Smooth muscle cell (in vitro differentiated cells): Measurements from ENCODE around the gene KIFC3. TPM values are rescaled to one million over a fixed set of nuclear protein-coding genes. Genes with fewer than 3 reads are reported as not detected.

Source experiments
- DNase-seq: peaks from one replicate; lab custom pipeline; 2025; ENCODE audit not compliant: unreplicated experiment; lab: John Stamatoyannopoulos, UW
- H2AFZ ChIP-seq: fragments of 200-600 bp; sonication (generic); 2 replicates; pipeline ENCODE4 v1.6.0; 2016; ENCODE audit warnings: antibody characterized with exemption, low read depth, mild to moderate bottlenecking
- H3F3A ChIP-seq: fragments of 200-600 bp; sonication (generic); 2 replicates; pipeline ENCODE4 v1.6.0; 2017; ENCODE audit warnings: antibody characterized with exemption, low read depth
- H3K27ac ChIP-seq: fragments of 200-600 bp; sonication (generic); 2 replicates; pipeline ENCODE4 v1.5.1; 2016; ENCODE audit warnings: low read depth, mild to moderate bottlenecking
- H3K27me3 ChIP-seq: fragments of 200-600 bp; sonication (generic); 2 replicates; pipeline ENCODE4 v1.6.1; 2016; ENCODE audit warnings: low read depth, mild to moderate bottlenecking
- H3K36me3 ChIP-seq: fragments of 200-600 bp; sonication (generic); 2 replicates; pipeline ENCODE4 v1.5.1; 2016; ENCODE audit warnings: low read depth
- H3K4me1 ChIP-seq: fragments of 200-600 bp; sonication (generic); 2 replicates; pipeline ENCODE4 v1.5.1; 2016; ENCODE audit warnings: low read depth
- H3K4me2 ChIP-seq: fragments of 200-600 bp; sonication (generic); 2 replicates; pipeline ENCODE4 v1.6.0; 2016; ENCODE audit warnings: mild to moderate bottlenecking
- H3K4me3 ChIP-seq: fragments of 200-600 bp; sonication (generic); 2 replicates; pipeline ENCODE4 v1.5.1; 2016; ENCODE audit warnings: mild to moderate bottlenecking
- H3K79me2 ChIP-seq: fragments of 200-600 bp; sonication (generic); 2 replicates; pipeline ENCODE4 v1.6.0; 2016; ENCODE audit warnings: low read depth, mild to moderate bottlenecking
- H3K9ac ChIP-seq: fragments of 200-600 bp; sonication (generic); 2 replicates; pipeline ENCODE4 v1.6.0; 2016; ENCODE audit warnings: low read depth
- H3K9me3 ChIP-seq: fragments of 200-600 bp; sonication (generic); replicated peaks from 2 replicates; pipeline ENCODE4 v1.5.1; 2016; ENCODE audit warnings: low read depth
- H4K20me1 ChIP-seq: fragments of 200-600 bp; sonication (generic); 2 replicates; pipeline ENCODE4 v1.6.0; 2016; ENCODE audit warnings: low read depth
- WGBS: methylation state at CpG from one replicate; pipeline ENCODE4 v1.1.7; 2016; ENCODE audit warnings: low lambda C conversion rate; 5-methylcytosine and 5-hydroxymethylcytosine counted together
- polyA plus RNA-seq: library from polyadenylated mRNA; unstranded; fragments of >200 nt; fragmentation: Nextera tagmentation; extraction: Ambion mirVana; gene quantifications from 2 replicates; pipeline ENCODE4 v1.2.1, GENCODE V29; 2016
- total RNA-seq: library from RNA; depleted of rRNA; stranded (reverse); fragments of >200 nt; gene quantifications from 2 replicates; pipeline ENCODE4 v1.2.3, GENCODE V29; 2014
- TF ChIP-seq, protein P1 (sequence below): fragments of 200-600 bp; sonication (generic); IDR thresholded peaks from 2 replicates; pipeline ENCODE4 v1.5.1; 2017; ENCODE audit warnings: borderline replicate concordance, mild to moderate bottlenecking, antibody characterized with exemption; ENCODE audit not compliant: insufficient read depth, poor library complexity, severe bottlenecking

Gene KIFC3
- total and polyA plus RNA-seq, 2 experiments from 2014 or later = 30.6 to 50.2 TPM

DNA sequence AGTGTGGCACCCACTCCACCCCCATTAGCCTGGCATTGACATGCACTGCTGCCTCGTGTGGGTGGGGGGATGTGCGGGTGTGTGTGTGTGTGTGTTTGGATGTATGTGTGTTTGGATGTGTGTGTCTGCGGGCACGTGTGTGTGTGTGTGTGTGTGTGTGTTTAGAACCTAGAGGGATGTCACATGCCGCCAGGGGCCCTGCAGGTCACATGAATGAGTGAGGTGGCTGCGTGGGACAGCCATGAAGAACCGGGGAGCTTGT is 57.7 kb downstream of the KIFC3 start:
- Histone ChIP-seq H3K9ac (no peak overlapping the region), H3K27me3 (no peaks in the 10 kb centered on the region), H3K4me3 (no peak overlapping the region), H3K27ac (no peak overlapping the region), H4K20me1 (no peaks in the 10 kb centered on the region), H3K4me1 (no peaks in the 10 kb centered on the region), H3K4me2 (no peak overlapping the region), H3K9me3 (no peaks in the 10 kb centered on the region), H3K79me2 (no peaks in the 10 kb centered on the region), H3F3A (no peaks in the 10 kb centered on the region), H3K36me3 (peaks cover 3% of the 10 kb centered on the region), H2AFZ (no peak overlapping the region)
- TF ChIP-seq, protein P1, sequence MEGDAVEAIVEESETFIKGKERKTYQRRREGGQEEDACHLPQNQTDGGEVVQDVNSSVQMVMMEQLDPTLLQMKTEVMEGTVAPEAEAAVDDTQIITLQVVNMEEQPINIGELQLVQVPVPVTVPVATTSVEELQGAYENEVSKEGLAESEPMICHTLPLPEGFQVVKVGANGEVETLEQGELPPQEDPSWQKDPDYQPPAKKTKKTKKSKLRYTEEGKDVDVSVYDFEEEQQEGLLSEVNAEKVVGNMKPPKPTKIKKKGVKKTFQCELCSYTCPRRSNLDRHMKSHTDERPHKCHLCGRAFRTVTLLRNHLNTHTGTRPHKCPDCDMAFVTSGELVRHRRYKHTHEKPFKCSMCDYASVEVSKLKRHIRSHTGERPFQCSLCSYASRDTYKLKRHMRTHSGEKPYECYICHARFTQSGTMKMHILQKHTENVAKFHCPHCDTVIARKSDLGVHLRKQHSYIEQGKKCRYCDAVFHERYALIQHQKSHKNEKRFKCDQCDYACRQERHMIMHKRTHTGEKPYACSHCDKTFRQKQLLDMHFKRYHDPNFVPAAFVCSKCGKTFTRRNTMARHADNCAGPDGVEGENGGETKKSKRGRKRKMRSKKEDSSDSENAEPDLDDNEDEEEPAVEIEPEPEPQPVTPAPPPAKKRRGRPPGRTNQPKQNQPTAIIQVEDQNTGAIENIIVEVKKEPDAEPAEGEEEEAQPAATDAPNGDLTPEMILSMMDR = no peak
- WGBS = 95% methylated on average over 6 of the region's 7 CpGs
- DNase-seq = no peak

DNA sequence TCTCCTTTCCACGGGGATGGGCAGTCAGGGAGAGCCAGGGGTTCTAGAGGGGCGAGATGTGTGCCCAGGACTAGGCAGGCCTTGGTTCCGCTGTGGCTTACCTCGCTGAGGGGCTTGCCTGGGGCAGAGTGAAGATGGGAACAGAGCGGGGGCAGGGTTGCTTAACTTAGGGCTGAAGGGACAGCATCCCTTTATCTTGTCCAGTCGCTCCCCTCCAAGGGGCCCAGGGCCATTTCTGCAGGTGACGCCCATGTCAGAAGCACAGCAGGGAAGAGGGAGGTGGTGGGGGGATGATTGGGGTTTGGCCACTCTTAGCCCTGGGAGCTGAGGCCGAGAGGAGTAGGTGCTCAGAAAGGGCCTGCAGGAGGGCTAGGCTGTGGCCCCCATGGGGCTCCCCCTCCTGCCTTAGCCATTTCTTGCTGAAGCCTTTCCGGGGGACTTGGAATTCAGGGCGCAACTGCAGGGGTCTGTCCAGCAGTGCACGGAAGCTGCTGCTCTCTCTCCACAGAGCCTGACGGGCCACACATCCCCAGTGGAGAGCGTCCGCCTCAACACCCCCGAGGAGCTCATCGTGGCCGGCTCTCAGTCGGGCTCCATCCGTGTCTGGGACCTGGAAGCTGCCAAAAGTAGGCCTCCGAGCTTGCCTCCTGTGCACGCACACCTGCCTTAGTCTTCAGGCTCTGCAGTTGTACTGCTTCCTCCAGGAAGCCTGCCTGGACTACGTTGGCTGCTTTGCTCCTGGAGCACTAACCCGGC is 58.2 kb downstream of the KIFC3 start:
- 91% methylated on average over 23 of the region's 23 CpGs for WGBS

DNA sequence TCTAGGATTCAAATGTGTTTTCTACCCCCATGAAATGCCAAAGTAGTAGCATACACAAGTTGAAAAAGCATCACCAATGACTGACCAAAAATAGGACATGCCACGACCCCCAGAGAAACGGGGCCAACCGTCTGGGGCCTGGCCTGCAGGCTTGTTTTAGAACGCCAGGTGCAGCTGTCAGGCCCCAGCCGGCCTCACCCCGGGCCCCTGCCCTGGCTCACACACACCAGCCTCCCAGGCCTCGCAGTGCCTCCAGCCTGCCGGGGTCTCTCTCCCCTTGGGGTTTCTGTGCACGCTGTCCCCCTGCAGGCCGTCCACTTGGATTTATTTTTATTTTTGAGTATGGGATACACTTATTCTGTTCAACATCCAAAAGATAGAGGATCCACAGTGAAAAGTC is 58.8 kb downstream of the KIFC3 start:
- H4K20me1 ChIP-seq = no peaks in the 10 kb centered on the region
- H3K9ac ChIP-seq = no peak overlapping the region
- H3K9me3 ChIP-seq = no peaks in the 10 kb centered on the region
- H3K27ac ChIP-seq = no peak overlapping the region
- H2AFZ ChIP-seq = no peak overlapping the region
- no peak overlapping the region for H3K4me3 ChIP-seq
- DNase-seq = no peak
- 91% methylated on average over 10 of the region's 10 CpGs for WGBS
- no peaks in the 10 kb centered on the region for H3K4me1 ChIP-seq
- no peaks in the 10 kb centered on the region for H3F3A ChIP-seq
- no peaks in the 10 kb centered on the region for H3K27me3 ChIP-seq
- H3K79me2 ChIP-seq = no peaks in the 10 kb centered on the region
- peaks cover 3% of the 10 kb centered on the region for H3K36me3 ChIP-seq
- TF ChIP-seq, protein P1 = no peak
- no peak overlapping the region for H3K4me2 ChIP-seq

More for the DNA sequence above, 58.2 kb downstream of the KIFC3 start:
- Histone ChIP-seq H3K27me3 (no peaks in the 10 kb centered on the region), H2AFZ (no peak overlapping the region), H3K36me3 (peaks cover 3% of the 10 kb centered on the region), H3K4me3 (no peak overlapping the region), H3K9ac (no peak overlapping the region), H4K20me1 (no peaks in the 10 kb centered on the region), H3K4me1 (no peaks in the 10 kb centered on the region), H3K4me2 (no peak overlapping the region), H3K79me2 (no peaks in the 10 kb centered on the region), H3F3A (no peaks in the 10 kb centered on the region), H3K27ac (no peak overlapping the region), H3K9me3 (no peaks in the 10 kb centered on the region)
- TF ChIP-seq, protein P1 = no peak
- no peak for DNase-seq

DNA sequence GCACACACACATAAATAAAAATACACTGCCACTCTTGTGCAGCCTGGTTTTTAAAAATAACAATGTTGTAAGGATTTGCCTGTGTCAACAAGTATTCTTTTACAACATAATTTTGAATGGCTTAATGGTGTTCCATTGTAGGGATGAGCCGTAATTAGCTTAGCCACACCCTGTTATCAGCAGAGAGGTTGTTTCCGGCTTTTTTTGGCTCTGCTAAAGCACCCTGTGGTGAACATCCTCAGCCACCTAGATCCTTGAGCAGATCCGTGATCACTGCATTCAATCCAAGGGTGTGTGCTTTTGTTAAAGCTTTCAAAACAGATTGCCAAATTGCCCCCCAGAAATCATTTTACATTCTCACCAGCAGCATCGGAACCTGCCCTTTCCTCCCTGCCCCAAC is 59.7 kb downstream of the KIFC3 start:
- no peak overlapping the region for H3K9ac ChIP-seq
- no peaks in the 10 kb centered on the region for H3F3A ChIP-seq
- 89% methylated on average over 4 of the region's 4 CpGs for WGBS
- H3K9me3 ChIP-seq = no peaks in the 10 kb centered on the region
- H3K4me2 ChIP-seq = no peak overlapping the region
- no peak overlapping the region for H3K27ac ChIP-seq
- H3K27me3 ChIP-seq = no peaks in the 10 kb centered on the region
- H3K4me3 ChIP-seq = no peak overlapping the region
- peaks cover 3% of the 10 kb centered on the region for H3K36me3 ChIP-seq
- DNase-seq = no peak
- H2AFZ ChIP-seq = no peak overlapping the region
- no peaks in the 10 kb centered on the region for H3K79me2 ChIP-seq
- TF ChIP-seq, protein P1 = no peak
- H4K20me1 ChIP-seq = no peaks in the 10 kb centered on the region
- no peaks in the 10 kb centered on the region for H3K4me1 ChIP-seq
